Measurements from ENCODE around the gene SEMA4D. TPM values are rescaled to one million over a fixed set of nuclear protein-coding genes. Genes with fewer than 3 reads are reported as not detected.

The SEMA4D gene
- total and polyA plus RNA-seq, 2 of the 13 experiments (the other 11 are each of a cell fraction or from before 2014, with no cell fraction given) = 0.13 to 0.16 TPM

GRCh38 chr9:89497257-89497963 is 503 bp downstream of the SEMA4D start:
- ChIA-PET CTCF (ENCODE audit: low intra/inter-chr PET ratio, low total read pairs) (no interaction called here), POLR2A (no interaction called here)
- no peaks in the 10 kb centered on the region for H3K79me2 ChIP-seq (ENCODE audit: insufficient read depth, low read length)
- H3K4me1 ChIP-seq (ENCODE audit: insufficient read depth, low read length) = peaks cover 8% of the 10 kb centered on the region
- peak overlapping the region; percentile 12 to 48 (median 35); a peak in 3 of 6 replicates for H3K4me3 ChIP-seq (replicated peaks in 1 of 3; ENCODE audit: insufficient read depth in 1 of 3, low read depth in 2 of 3, low read length in 3 of 3)
- 7% methylated on average over 10 of the region's 67 CpGs for WGBS (ENCODE audit: low lambda C conversion rate)
- BruUV-seq (replicated peaks) = no TSS peak
- no peaks in the 10 kb centered on the region for H3K36me3 ChIP-seq (replicated peaks in 1 of 2; ENCODE audit: control insufficient read depth in 1 of 2, insufficient read depth in 2 of 2, low read length in 2 of 2)
- H3K27ac ChIP-seq (ENCODE audit: extremely low read length, insufficient read depth, low read length) = no peak overlapping the region
- H3K9me3 ChIP-seq (ENCODE audit: low read length) = no peaks in the 10 kb centered on the region
- no peaks in the 10 kb centered on the region for H4K20me1 ChIP-seq (ENCODE audit: insufficient read depth, low read length)
- peaks cover 7 to 61% of the 10 kb centered on the region in 2 experiments; a peak in 4 of 5 replicates for H3K27me3 ChIP-seq (ENCODE audit: control insufficient read depth in 1 of 2, insufficient read depth in 2 of 2, low read length in 2 of 2)
- ATAC-seq (peak; percentile 58), DNase-seq (ENCODE audit: low spot score) (no peak), FAIRE-seq (no peak)
- H3K4me2 ChIP-seq (ENCODE audit: low read depth, low read length) = peak overlapping the region; percentile 55
- intact Hi-C loops (cut with micrococcal nuclease; ENCODE audit: unreplicated experiment) = no loop called here
- in situ Hi-C loops (cut with HindIII; ENCODE audit: extremely low pct_ligation_motif_present, low pct_unique_long_range_greater_than_20kb) = no loop called here
- TF ChIP-seq HOXA5 (CRISPR knock-in tag; IDR thresholded peaks at IDR 0.05) = no peak
- TF ChIP-seq HBP1 (CRISPR knock-in tag; IDR thresholded peaks at IDR 0.05; ENCODE audit: low read depth) = no peak
- no peak for TF ChIP-seq SNAPC5 (CRISPR knock-in tag; IDR thresholded peaks at IDR 0.05; ENCODE audit: borderline replicate concordance)
- no peak for TF ChIP-seq ZMYM2 (CRISPR knock-in tag; IDR thresholded peaks at IDR 0.05)
- no peak overlapping the region for H2AFZ ChIP-seq (ENCODE audit: low read length)
- H3K9ac ChIP-seq (ENCODE audit: insufficient read depth, low read depth, low read length) = no peak overlapping the region

- no peak for FAIRE-seq
- Histone ChIP-seq H3K4me3 (replicated peaks in 1 of 3; ENCODE audit: insufficient read depth in 1 of 3, low read depth in 2 of 3, low read length in 3 of 3) (peak overlapping the region in 2 of 3 experiments; percentile 12 to 48; a peak in 3 of 6 replicates), H2AFZ (ENCODE audit: low read length) (no peak overlapping the region), H3K9ac (ENCODE audit: insufficient read depth, low read depth, low read length) (no peak overlapping the region), H3K27me3 (ENCODE audit: control insufficient read depth in 1 of 2, insufficient read depth in 2 of 2, low read length in 2 of 2) (peaks cover 7 to 68% of the 10 kb centered on the region in 2 experiments; a peak in 4 of 5 replicates), H3K4me1 (ENCODE audit: insufficient read depth, low read length) (peaks cover 8% of the 10 kb centered on the region), H4K20me1 (ENCODE audit: insufficient read depth, low read length) (no peaks in the 10 kb centered on the region), H3K36me3 (replicated peaks in 1 of 2; ENCODE audit: control insufficient read depth in 1 of 2, insufficient read depth in 2 of 2, low read length in 2 of 2) (no peaks in the 10 kb centered on the region), H3K79me2 (ENCODE audit: insufficient read depth, low read length) (no peaks in the 10 kb centered on the region), H3K27ac (ENCODE audit: extremely low read length, insufficient read depth, low read length) (no peak overlapping the region), H3K9me3 (ENCODE audit: low read length) (no peaks in the 10 kb centered on the region), H3K4me2 (ENCODE audit: low read depth, low read length) (peak overlapping the region; percentile 55)
- 23% methylated on average over 7 of the region's 14 CpGs for WGBS (ENCODE audit: low lambda C conversion rate)
- intact Hi-C loops (cut with micrococcal nuclease; ENCODE audit: unreplicated experiment) (no loop called here), in situ Hi-C loops (cut with HindIII; ENCODE audit: extremely low pct_ligation_motif_present, low pct_unique_long_range_greater_than_20kb) (no loop called here)
- ATAC-seq = peak; percentile 24; the same call in 2 of the 3 replicates
- DNase-seq (ENCODE audit: low spot score) = no peak
- BruUV-seq (replicated peaks) = no TSS peak
- ChIA-PET CTCF (ENCODE audit: low intra/inter-chr PET ratio, low total read pairs) (no interaction called here), POLR2A (no interaction called here)
- no peak for TF ChIP-seq ZSCAN21 (CRISPR knock-in tag; IDR thresholded peaks at IDR 0.05; ENCODE audit: borderline replicate concordance)
- no peak for TF ChIP-seq ZNF776 (CRISPR knock-in tag; IDR thresholded peaks at IDR 0.05)
- no peak for TF ChIP-seq THAP8 (CRISPR knock-in tag; IDR thresholded peaks at IDR 0.05; ENCODE audit: borderline replicate concordance)
- no peak for TF ChIP-seq GTF2F1 (IDR thresholded peaks at IDR 0.05; ENCODE audit: low read length)
- no peak for TF ChIP-seq ZNF503 (CRISPR knock-in tag; IDR thresholded peaks at IDR 0.05)
- no peak for TF ChIP-seq GTF3A (CRISPR knock-in tag; conservative IDR thresholded peaks at IDR 0.05)
- TF ChIP-seq NFYB (CRISPR knock-in tag; IDR thresholded peaks at IDR 0.05) = no peak
- no peak for TF ChIP-seq ZKSCAN8 (CRISPR knock-in tag; IDR thresholded peaks at IDR 0.05; ENCODE audit: borderline replicate concordance)
Measured at GRCh38 chr9:89496645-89497256, 1.2 kb downstream of the SEMA4D start.
